Ishikawa (cell line): ENCODE measurements around the gene GNAT1.

Experiments
- CEBPB ChIP-seq: IDR thresholded peaks from 2 replicates; pipeline ENCODE4 v1.6.1; 2012
- CREB1 ChIP-seq: IDR thresholded peaks from 2 replicates; pipeline ENCODE4 v1.6.1; 2012; ENCODE audit warnings: low read depth
- EGR1 ChIP-seq: IDR thresholded peaks from 2 replicates; pipeline ENCODE4 v1.6.1; 2012
- EP300 ChIP-seq: IDR thresholded peaks from 2 replicates; pipeline ENCODE4 v1.6.1; 2012; ENCODE audit warnings: borderline replicate concordance
- RAD21 ChIP-seq: IDR thresholded peaks from 2 replicates; pipeline ENCODE4 v1.6.1; 2012; ENCODE audit warnings: low read depth
- TAF1 ChIP-seq: IDR thresholded peaks from 2 replicates; pipeline ENCODE4 v1.6.1; 2012; ENCODE audit warnings: low read depth, mild to moderate bottlenecking
- TCF12 ChIP-seq: IDR thresholded peaks from 2 replicates; pipeline ENCODE4 v1.6.1; 2012; ENCODE audit warnings: low read depth
- TEAD4 ChIP-seq: IDR thresholded peaks from 2 replicates; pipeline ENCODE4 v1.6.1; 2012
- TF ChIP-seq, protein P1 (sequence below): IDR thresholded peaks from 2 replicates; pipeline ENCODE4 v1.6.1; 2012
- TF ChIP-seq, protein P2 (sequence below): IDR thresholded peaks from 2 replicates; pipeline ENCODE4 v1.6.1; 2012; ENCODE audit warnings: low read depth, mild to moderate bottlenecking
- TF ChIP-seq, protein P3 (sequence below): IDR thresholded peaks from 2 replicates; pipeline ENCODE4 v1.6.1; 2012

DNA sequence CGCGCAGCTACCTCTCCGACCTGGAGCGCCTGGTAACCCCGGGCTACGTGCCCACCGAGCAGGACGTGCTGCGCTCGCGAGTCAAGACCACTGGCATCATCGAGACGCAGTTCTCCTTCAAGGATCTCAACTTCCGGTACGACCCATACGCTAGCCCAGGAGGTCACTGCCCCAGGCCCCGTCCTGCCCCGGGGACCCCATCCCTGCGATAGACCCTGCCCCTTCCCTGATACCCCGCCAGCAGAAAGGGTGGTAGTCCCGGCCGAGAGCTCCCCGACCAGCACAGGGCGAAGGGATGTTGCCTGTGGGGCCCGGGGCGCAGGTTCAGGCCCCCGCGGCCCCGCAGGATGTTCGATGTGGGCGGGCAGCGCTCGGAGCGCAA lies 2.3 kb downstream of the GNAT1 start:
- TF ChIP-seq TCF12: no peak
- TF ChIP-seq RAD21: no peak
- TF ChIP-seq, protein P1, sequence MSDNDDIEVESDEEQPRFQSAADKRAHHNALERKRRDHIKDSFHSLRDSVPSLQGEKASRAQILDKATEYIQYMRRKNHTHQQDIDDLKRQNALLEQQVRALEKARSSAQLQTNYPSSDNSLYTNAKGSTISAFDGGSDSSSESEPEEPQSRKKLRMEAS: no peak
- no peak for TF ChIP-seq TEAD4
- no peak for TF ChIP-seq CEBPB
- TF ChIP-seq EP300: no peak
- TF ChIP-seq, protein P2, sequence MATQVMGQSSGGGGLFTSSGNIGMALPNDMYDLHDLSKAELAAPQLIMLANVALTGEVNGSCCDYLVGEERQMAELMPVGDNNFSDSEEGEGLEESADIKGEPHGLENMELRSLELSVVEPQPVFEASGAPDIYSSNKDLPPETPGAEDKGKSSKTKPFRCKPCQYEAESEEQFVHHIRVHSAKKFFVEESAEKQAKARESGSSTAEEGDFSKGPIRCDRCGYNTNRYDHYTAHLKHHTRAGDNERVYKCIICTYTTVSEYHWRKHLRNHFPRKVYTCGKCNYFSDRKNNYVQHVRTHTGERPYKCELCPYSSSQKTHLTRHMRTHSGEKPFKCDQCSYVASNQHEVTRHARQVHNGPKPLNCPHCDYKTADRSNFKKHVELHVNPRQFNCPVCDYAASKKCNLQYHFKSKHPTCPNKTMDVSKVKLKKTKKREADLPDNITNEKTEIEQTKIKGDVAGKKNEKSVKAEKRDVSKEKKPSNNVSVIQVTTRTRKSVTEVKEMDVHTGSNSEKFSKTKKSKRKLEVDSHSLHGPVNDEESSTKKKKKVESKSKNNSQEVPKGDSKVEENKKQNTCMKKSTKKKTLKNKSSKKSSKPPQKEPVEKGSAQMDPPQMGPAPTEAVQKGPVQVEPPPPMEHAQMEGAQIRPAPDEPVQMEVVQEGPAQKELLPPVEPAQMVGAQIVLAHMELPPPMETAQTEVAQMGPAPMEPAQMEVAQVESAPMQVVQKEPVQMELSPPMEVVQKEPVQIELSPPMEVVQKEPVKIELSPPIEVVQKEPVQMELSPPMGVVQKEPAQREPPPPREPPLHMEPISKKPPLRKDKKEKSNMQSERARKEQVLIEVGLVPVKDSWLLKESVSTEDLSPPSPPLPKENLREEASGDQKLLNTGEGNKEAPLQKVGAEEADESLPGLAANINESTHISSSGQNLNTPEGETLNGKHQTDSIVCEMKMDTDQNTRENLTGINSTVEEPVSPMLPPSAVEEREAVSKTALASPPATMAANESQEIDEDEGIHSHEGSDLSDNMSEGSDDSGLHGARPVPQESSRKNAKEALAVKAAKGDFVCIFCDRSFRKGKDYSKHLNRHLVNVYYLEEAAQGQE: no peak
- no peak for TF ChIP-seq EGR1
- TF ChIP-seq, protein P3, sequence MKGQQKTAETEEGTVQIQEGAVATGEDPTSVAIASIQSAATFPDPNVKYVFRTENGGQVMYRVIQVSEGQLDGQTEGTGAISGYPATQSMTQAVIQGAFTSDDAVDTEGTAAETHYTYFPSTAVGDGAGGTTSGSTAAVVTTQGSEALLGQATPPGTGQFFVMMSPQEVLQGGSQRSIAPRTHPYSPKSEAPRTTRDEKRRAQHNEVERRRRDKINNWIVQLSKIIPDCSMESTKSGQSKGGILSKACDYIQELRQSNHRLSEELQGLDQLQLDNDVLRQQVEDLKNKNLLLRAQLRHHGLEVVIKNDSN: no peak
- no peak for TF ChIP-seq TAF1
- TF ChIP-seq CREB1: no peak
